Natural killer cell (primary cell): ENCODE measurements around the gene CATSPERE. TPM values are rescaled to one million over a fixed set of nuclear protein-coding genes. Genes with fewer than 3 reads are reported as not detected.

ENCODE experiments used
- ATAC-seq, 3 donors: fragments of 150-1000 bp in 2 of 3; fragments of 200-7000 bp in 1 of 3; cut with Tn5 transposase; 1 replicate in 1 of 3; 2 replicates in 2 of 3; pipeline ENCODE4 v1.10.0; 2021; ENCODE audit warnings: mild to moderate bottlenecking in 2 of 3, moderate library complexity in 2 of 3
- DNase-seq, 2 donors: peaks; one replicate each; pipeline versions ENCODE4 v3.0.0 to v3.0.0-alpha.2; 2013 to 2021; ENCODE audit warnings: mixed read lengths in 1 of 2
- H3K27ac ChIP-seq: one replicate; pipeline ENCODE4 v1.5.1; 2013; ENCODE audit warnings: mild to moderate bottlenecking, low read length
- H3K27me3 ChIP-seq: one replicate; pipeline ENCODE4 v1.6.1; 2013; ENCODE audit warnings: low read length; ENCODE audit not compliant: control insufficient read depth, insufficient read depth
- H3K36me3 ChIP-seq: one replicate; pipeline ENCODE4 v1.6.1; 2013; ENCODE audit warnings: low read length; ENCODE audit not compliant: control insufficient read depth, insufficient read depth
- H3K4me1 ChIP-seq: one replicate; pipeline ENCODE4 v1.6.1; 2013; ENCODE audit warnings: low read length; ENCODE audit not compliant: control insufficient read depth, insufficient read depth
- H3K4me3 ChIP-seq: one replicate; pipeline ENCODE4 v1.5.1; 2013; ENCODE audit warnings: low read length
- H3K9me3 ChIP-seq: one replicate; pipeline ENCODE4 v1.6.1; 2013; ENCODE audit warnings: low read length; ENCODE audit not compliant: control insufficient read depth, insufficient read depth
- H3K27ac Mint-ChIP-seq, 2 donors: one replicate each; pipeline ENCODE4 v1.8.0; 2022; ENCODE audit warnings: mild to moderate bottlenecking in 2 of 2, mixed read lengths in 2 of 2, moderate library complexity in 1 of 2
- H3K27me3 Mint-ChIP-seq, 2 donors: one replicate each; pipeline ENCODE4 v1.8.0; 2022; ENCODE audit warnings: low read depth in 2 of 2, mixed read lengths in 2 of 2
- H3K36me3 Mint-ChIP-seq: one replicate; pipeline ENCODE4 v1.8.0; 2022; ENCODE audit warnings: mixed read lengths
- H3K4me1 Mint-ChIP-seq, 2 donors: one replicate each; pipeline ENCODE4 v1.8.0; 2022; ENCODE audit warnings: mixed read lengths in 2 of 2
- H3K4me3 Mint-ChIP-seq: one replicate; pipeline ENCODE4 v1.8.0; 2022; ENCODE audit warnings: mild to moderate bottlenecking, moderate library complexity, mixed read lengths
- H3K9me3 Mint-ChIP-seq, 2 donors: one replicate each; pipeline ENCODE4 v1.8.0; 2022; ENCODE audit warnings: mixed read lengths in 2 of 2
- CTCF ChIP-seq: fragments of 200-600 bp; IDR thresholded peaks from one replicate; pipeline ENCODE4 v1.8.0; 2022; ENCODE audit warnings: antibody characterized with exemption
- WGBS: methylation state at CpG from one replicate; pipeline ENCODE4 v1.1.7; 2013; ENCODE audit warnings: missing lambda C conversion rate; ENCODE audit not compliant: insufficient coverage; 5-methylcytosine and 5-hydroxymethylcytosine counted together
- intact Hi-C: fragments of 100-400 bp; cut with micrococcal nuclease; formaldehyde crosslinking; loops from one replicate; pipeline ENCODE4 v1.14.2; 2022
- total RNA-seq, 4 donors: library from RNA; stranded (reverse); fragments of 120-200 nt in 1 of 4; gene quantifications; one replicate each; pipeline versions ENCODE4 v1.2.3 to v1.2.4, GENCODE V29; 2013 to 2022

The CATSPERE gene
- total RNA-seq, 3 donors from 2014 or later (not counting 1 experiment from before 2014, with no cell fraction given), result 0.79 to 1.4 (median 0.80) TPM

- Mint-ChIP-seq H3K4me3 (no peak overlapping the region), H3K4me1 (no peaks in the 10 kb centered on the region), H3K36me3 (no peaks in the 10 kb centered on the region), H3K27me3 (peaks cover 21 to 22% of the 10 kb centered on the region in 2 donors), H3K27ac (no peak overlapping the region), H3K9me3 (no peaks in the 10 kb centered on the region)
- ATAC-seq (no peak), DNase-seq (no peak)
- Histone ChIP-seq H3K27ac (no peak overlapping the region), H3K36me3 (no peaks in the 10 kb centered on the region), H3K9me3 (no peaks in the 10 kb centered on the region), H3K4me3 (no peak overlapping the region), H3K4me1 (no peaks in the 10 kb centered on the region), H3K27me3 (no peaks in the 10 kb centered on the region)
- intact Hi-C loops, result no loop called here
- 87% methylated on average over 6 of the region's 6 CpGs for WGBS
- no peak for TF ChIP-seq CTCF
Observed at GRCh38 chr1:244640917-244641316, 179.8 kb downstream of the CATSPERE start.

DNA sequence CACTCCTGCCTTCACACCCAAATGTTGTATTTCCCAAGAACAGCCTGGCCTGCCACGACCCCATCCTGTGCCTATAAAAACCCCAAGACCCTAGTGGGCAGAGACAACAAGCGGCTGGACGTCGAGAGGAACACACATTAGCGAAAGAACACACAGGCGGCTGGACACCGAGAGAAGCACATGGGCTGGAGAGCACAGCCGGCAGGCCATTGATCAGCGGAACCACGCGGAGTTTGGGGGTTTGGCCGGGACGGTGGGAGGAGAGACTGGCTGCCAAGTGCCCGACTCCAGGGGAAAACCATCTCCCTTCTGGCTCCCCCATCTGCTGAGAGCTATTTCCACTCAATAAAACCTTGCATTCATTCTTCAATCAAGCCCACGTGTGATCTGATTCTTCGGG, 181.5 kb downstream of the CATSPERE start:
- ATAC-seq, result no peak
- Mint-ChIP-seq H3K36me3 (no peaks in the 10 kb centered on the region), H3K4me3 (no peak overlapping the region), H3K27me3 (peaks cover 21 to 22% of the 10 kb centered on the region in 2 donors), H3K27ac (no peak overlapping the region), H3K9me3 (no peaks in the 10 kb centered on the region), H3K4me1 (no peaks in the 10 kb centered on the region)
- no peak for DNase-seq
- H3K4me1 ChIP-seq, result no peaks in the 10 kb centered on the region
- no peak overlapping the region for H3K4me3 ChIP-seq
- 90% methylated on average over 16 of the region's 16 CpGs for WGBS
- no peak for TF ChIP-seq CTCF
- H3K27ac ChIP-seq, result no peak overlapping the region
- intact Hi-C loops, result no loop called here
- no peaks in the 10 kb centered on the region for H3K9me3 ChIP-seq
- no peaks in the 10 kb centered on the region for H3K36me3 ChIP-seq
- no peaks in the 10 kb centered on the region for H3K27me3 ChIP-seq

DNA sequence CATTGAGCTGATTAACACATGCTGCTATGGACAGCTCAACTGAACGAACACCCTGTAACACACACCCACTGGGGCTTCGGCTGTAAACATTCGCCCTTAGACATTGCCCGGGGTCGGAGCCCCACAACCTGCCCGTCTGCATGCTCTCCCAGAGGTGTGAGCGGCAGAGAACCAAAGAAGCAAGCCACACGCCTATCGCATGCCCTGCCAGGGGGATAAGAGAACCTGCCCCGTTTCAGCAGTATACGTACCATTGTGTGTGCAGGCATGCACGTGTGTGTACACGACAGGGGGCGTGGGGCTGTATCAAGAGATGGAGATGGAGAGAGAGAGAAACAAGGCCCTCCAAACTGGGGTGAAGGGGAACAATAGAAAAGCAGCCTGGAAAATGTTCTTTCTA, 181.9 kb downstream of the CATSPERE start:
- no peaks in the 10 kb centered on the region for H3K27me3 ChIP-seq
- H3K4me3 Mint-ChIP-seq, result no peak overlapping the region
- H3K9me3 Mint-ChIP-seq, result no peaks in the 10 kb centered on the region
- ATAC-seq (no peak), DNase-seq (no peak)
- no peaks in the 10 kb centered on the region for H3K36me3 Mint-ChIP-seq
- no peak overlapping the region for H3K27ac ChIP-seq
- TF ChIP-seq CTCF, result no peak
- H3K4me1 ChIP-seq, result no peaks in the 10 kb centered on the region
- H3K36me3 ChIP-seq, result no peaks in the 10 kb centered on the region
- H3K4me3 ChIP-seq, result no peak overlapping the region
- no peak overlapping the region for H3K27ac Mint-ChIP-seq
- no peaks in the 10 kb centered on the region for H3K9me3 ChIP-seq
- H3K27me3 Mint-ChIP-seq, result peaks cover 21 to 22% of the 10 kb centered on the region in 2 donors
- intact Hi-C loops, result no loop called here
- 92% methylated on average over 14 of the region's 14 CpGs for WGBS
- no peaks in the 10 kb centered on the region for H3K4me1 Mint-ChIP-seq

DNA sequence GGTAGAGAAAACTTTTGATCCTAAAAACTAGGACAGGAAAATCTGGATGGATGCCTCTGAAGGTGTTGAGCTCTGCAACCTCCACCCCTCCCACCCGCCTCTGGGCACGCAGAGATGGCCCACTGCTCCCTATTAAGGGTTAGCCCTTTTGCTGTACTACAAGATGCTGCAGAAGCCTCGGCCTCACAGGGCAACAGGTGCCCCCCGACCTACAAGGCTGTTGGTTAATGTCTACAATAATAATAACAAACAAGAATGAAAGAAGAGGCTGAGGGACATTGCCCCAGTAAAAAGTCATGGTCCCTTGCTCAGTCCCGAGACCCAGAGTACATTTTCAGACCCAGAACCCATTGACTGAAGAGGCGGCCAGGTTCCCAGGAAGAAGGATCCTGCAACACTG, 184.3 kb downstream of the CATSPERE start:
- no peaks in the 10 kb centered on the region for H3K4me1 Mint-ChIP-seq
- Histone ChIP-seq H3K27ac (no peak overlapping the region), H3K36me3 (no peaks in the 10 kb centered on the region), H3K27me3 (no peaks in the 10 kb centered on the region), H3K4me1 (no peaks in the 10 kb centered on the region), H3K4me3 (no peak overlapping the region), H3K9me3 (no peaks in the 10 kb centered on the region)
- ATAC-seq (no peak), DNase-seq (no peak)
- no peak for TF ChIP-seq CTCF
- H3K9me3 Mint-ChIP-seq, result no peaks in the 10 kb centered on the region
- no peaks in the 10 kb centered on the region for H3K36me3 Mint-ChIP-seq
- peaks cover 17 to 22% of the 10 kb centered on the region in 2 donors for H3K27me3 Mint-ChIP-seq
- 96% methylated on average over 4 of the region's 6 CpGs for WGBS
- intact Hi-C loops, result no loop called here
- H3K4me3 Mint-ChIP-seq, result no peak overlapping the region
- no peak overlapping the region for H3K27ac Mint-ChIP-seq
